Epithelial cell of esophagus (primary cell): Measurements from ENCODE around the gene YIPF5.

ENCODE experiments used
- DNase-seq: peaks from one replicate; pipeline ENCODE4 v3.0.0; 2010; ENCODE audit warnings: low read depth
- H3K4me3 ChIP-seq: 2 replicates; pipeline ENCODE4 v1.5.1; 2011; ENCODE audit warnings: mild to moderate bottlenecking, low read length, control low read depth
- CTCF ChIP-seq: IDR thresholded peaks from 2 replicates; pipeline ENCODE4 v1.5.1; 2011; ENCODE audit warnings: low read depth, mild to moderate bottlenecking, low read length, control low read depth, inconsistent platforms; ENCODE audit not compliant: insufficient read depth; ENCODE audit errors: missing control alignments

YIPF5 gene

DNA sequence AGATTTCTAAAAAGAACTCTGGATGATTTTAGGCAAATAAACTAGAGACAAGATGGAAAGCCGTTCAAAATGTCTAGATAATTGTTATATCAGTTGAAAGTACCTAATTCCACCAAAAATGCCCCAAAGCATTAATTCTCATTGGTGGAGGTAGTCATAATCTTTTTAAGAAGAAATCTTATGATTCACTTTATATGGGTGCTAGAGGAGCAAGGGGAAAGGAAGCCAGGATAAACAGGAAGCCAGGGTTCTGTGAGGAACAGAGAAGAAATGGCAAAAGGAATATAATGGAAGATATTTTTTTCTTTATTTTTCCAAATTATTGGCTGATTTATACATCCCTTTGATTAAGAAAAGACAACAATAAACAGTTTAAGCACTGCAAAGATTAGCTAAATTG is 7.8 kb downstream of the YIPF5 start:
- TF ChIP-seq CTCF = no peak
- no peak overlapping the region for H3K4me3 ChIP-seq
- DNase-seq = no peak

GRCh38 chr5:144156767-144157171 is 13.7 kb downstream of the YIPF5 start:
- TF ChIP-seq CTCF = no peak
- peak; percentile 47 for DNase-seq
- H3K4me3 ChIP-seq = no peak overlapping the region

DNA sequence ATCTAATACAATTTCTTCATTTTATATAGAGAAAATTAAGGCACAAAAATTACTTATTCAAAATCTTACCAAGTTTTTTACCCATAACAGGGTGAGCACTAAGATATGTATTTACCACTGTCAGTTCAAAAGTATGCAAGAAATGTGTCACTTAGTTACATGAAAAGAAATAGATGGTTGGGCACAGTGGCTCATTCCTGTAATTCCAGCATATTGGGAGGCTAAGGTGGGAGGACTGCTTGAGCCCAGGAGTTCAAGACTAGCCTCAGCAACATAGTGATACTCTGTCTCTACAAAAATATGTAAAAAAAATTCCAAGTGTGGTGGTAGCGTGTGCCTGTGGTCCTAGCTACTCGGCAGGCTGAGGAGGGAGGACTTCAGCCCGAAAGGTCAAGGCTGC is 19.4 kb downstream of the YIPF5 start:
- TF ChIP-seq CTCF = no peak
- H3K4me3 ChIP-seq = no peak overlapping the region
- no peak for DNase-seq

DNA sequence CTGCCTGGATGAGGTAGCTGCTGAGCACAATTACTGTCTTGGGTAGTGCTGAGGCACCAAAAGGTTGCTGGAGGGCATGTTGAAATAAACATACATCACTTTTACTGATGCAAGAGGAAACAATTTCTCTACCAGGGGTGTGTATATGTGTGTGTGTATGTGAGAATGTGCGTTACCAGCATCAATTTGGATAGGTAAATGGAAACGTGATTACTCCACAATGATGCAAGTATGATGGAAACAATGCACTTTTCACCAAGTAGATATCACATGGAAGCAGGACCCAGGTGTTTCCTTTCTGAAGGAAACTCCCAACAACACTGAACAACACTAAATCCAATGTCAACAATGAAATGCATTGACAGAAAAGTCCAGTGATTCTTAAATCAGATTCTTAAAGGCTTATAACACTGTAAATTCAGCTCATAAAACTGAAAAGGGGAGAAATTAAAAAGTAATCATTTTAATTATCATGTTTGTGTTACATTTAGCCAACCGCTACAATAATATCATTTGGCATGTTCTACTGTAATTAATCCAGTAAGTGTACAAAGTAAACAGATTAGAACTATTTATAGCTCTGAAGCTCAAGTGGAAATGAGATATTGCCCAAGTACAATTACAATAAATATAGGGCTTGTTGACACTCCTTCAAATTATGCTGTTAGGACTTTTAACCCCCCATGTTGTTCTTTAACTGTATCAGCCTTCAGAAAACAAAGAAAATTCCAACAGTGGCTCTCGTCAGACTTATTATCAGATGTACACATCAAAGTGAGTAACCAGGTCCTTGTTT is 25.3 kb downstream of the YIPF5 start:
- no peak for TF ChIP-seq CTCF
- H3K4me3 ChIP-seq = no peak overlapping the region
- peak; percentile 89 for DNase-seq

GRCh38 chr5:144143625-144144024 is 26.8 kb downstream of the YIPF5 start:
- no peak for DNase-seq
- no peak for TF ChIP-seq CTCF
- H3K4me3 ChIP-seq = no peak overlapping the region

DNA sequence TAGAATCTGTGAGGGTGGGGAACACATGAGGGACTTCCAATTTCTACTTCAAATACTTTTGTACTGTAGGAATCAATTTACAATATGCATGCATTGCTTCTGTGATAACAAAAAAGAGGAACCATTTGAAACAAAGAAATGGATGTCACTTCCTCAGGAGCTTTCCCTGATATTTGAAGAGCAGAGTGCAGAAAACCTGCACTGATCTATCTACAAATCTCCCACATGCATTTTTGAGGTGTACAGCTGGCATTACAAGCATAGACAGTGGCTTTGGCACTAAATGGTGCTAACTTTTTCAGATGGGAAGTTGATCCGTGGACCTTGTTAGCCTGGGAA is 27.7 kb downstream of the YIPF5 start:
- TF ChIP-seq CTCF = no peak
- DNase-seq = no peak
- no peak overlapping the region for H3K4me3 ChIP-seq
